LNCaP clone FGC (cell line): Measurements from ENCODE around the gene ITPR1.

Experiments
- DNase-seq: peaks from one replicate; pipeline ENCODE4 v3.0.0-alpha.2; 2011; ENCODE audit warnings: low read depth
- H3K4me3 ChIP-seq: 2 replicates; pipeline ENCODE4 v1.5.1; 2011; ENCODE audit warnings: mild to moderate bottlenecking, low read depth, low read length, control low read depth
- CTCF ChIP-seq: IDR thresholded peaks from 2 replicates; pipeline ENCODE4 v1.5.1; 2012; ENCODE audit warnings: mild to moderate bottlenecking; ENCODE audit not compliant: control insufficient read depth, insufficient read depth; ENCODE audit errors: extremely low read depth

ITPR1 gene

GRCh38 chr3:4629095-4630007 lies 136.2 kb downstream of the ITPR1 start:
- no peak for DNase-seq
- no peak for TF ChIP-seq CTCF
- H3K4me3 ChIP-seq: no peak overlapping the region

- H3K4me3 ChIP-seq: no peak overlapping the region
- TF ChIP-seq CTCF: peak; percentile 86
- no peak for DNase-seq
Measured at GRCh38 chr3:4633078-4634004, 140.2 kb downstream of the ITPR1 start.

GRCh38 chr3:4634894-4635293 lies 141.7 kb downstream of the ITPR1 start:
- no peak overlapping the region for H3K4me3 ChIP-seq
- no peak for TF ChIP-seq CTCF
- no peak for DNase-seq

GRCh38 chr3:4637265-4637664 lies 144.1 kb downstream of the ITPR1 start:
- H3K4me3 ChIP-seq: no peak overlapping the region
- no peak for DNase-seq
- no peak for TF ChIP-seq CTCF

DNA sequence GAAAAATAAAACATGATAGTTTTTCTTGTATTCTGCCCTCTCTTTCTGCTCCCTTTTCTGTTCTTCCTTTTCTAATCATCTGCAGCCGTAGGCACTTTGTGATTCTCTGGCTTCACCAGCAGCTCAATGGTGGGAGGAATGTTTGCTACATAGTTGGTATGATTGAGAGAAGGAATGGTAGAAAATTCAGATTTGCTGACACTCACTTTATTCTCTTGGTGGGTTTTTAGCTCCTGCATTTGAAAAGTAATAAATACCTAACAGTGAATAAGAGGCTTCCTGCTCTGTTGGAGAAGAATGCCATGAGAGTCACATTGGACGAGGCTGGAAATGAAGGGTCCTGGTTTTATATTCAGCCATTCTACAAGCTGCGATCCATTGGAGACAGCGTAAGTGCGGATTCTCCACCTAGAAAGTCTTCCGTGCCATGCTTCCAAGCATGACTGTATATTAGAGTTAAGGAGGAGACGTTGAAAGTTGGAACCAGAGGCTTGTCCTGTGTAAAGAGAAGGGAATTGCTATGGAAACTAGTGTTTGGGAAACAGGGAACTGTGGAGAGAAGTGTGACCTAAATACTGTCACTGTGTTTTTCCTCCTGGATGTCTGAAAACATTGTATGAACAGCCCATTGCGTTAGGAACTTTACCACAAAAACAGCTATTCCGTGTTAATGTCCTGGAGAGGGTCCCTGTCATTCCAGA lies 148.9 kb downstream of the ITPR1 start:
- H3K4me3 ChIP-seq: no peak overlapping the region
- DNase-seq: no peak
- no peak for TF ChIP-seq CTCF

DNA sequence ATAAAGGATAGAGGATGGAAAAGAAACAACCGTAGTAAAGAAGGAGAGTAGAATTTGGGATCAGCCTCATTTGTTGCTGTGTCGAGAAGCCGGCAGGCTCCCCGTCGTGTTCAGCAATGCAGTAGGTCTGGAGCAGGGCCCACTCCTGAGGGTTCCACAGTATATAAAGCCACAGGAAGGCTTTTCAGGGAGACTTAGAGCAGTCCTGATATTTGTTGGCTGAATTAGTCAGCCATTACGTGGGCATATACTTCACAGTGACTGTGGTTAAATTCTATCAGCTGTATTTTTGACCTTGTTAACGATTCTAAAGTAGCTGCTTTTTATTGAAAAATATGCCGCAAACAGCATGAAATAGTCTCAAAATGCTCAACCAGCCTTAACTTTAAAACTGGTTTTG lies 149.5 kb downstream of the ITPR1 start:
- H3K4me3 ChIP-seq: no peak overlapping the region
- no peak for DNase-seq
- no peak for TF ChIP-seq CTCF
